ENCODE data around the gene FBL. TPM values are rescaled to one million over a fixed set of nuclear protein-coding genes. Genes with fewer than 3 reads are reported as not detected.

The FBL gene
- total RNA-seq, 1 donor from 2014 or later = 605 TPM

DNA sequence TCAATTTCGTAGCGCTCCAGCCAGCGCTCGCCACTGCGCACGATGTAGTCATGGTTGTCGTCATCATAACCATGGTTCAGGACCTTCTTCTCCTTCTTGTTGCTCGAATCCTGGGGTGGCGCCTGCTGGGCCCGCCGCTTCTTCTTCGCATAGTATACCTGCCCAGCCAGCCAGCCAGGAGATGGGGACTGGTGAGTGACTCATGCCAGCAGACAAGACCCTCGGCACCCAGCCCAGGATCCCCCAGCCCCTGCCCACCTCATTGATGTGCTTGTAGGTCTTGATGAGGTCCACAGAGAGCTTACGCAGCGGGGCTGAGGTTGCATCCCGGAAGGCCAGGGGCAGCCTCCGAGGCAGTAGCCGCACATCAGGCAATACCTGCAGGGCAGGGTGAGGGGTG is 15.8 kb downstream of the FBL start:
- peaks cover 30% of the 10 kb centered on the region for H3K4me1 Mint-ChIP-seq
- no peak overlapping the region for H3K27ac Mint-ChIP-seq
- no peak overlapping the region for H3K4me3 Mint-ChIP-seq
- peaks cover 53% of the 10 kb centered on the region for H3K36me3 Mint-ChIP-seq (ENCODE audit: low read depth)
- peaks cover 2% of the 10 kb centered on the region for H3K27me3 Mint-ChIP-seq
- intact Hi-C loops (cut with micrococcal nuclease) = loop anchor here (5.0 kb wide), 2 partner anchors 383 to 1183 kb away; partner anchors contain the start of genes ACTN4 and SUPT5H
- no peaks in the 10 kb centered on the region for H3K9me3 Mint-ChIP-seq
- DNase-seq = no peak

DNA sequence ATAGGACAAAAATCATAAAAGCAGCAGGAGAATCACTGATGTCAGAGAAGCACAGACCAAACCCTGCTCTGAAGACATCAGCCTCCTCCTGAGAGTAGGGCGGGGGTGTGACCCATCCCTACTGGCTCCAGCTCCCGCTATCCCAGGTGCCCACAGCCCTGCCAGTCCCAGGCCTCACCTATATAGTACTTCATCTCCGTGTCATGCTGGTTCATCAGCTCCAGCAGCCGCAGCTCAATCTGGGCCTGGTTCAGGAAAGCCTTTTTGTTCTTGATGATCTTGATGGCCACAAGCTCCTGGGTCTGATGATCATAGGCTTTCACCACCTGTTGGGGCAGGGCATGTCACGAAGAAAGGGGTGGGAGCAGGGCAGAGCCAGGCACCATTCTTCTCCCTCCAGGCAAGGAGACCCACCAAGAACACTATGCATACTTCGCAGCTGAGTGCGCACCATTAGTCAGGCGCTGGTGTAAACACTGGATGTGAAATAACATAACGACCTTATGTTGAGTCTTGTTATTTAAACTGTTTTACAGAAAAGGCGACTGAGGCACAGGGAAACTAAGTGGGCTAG is 16.4 kb downstream of the FBL start:
- H3K27ac Mint-ChIP-seq = no peak overlapping the region
- DNase-seq = no peak
- peaks cover 50% of the 10 kb centered on the region for H3K36me3 Mint-ChIP-seq (ENCODE audit: low read depth)
- no peaks in the 10 kb centered on the region for H3K9me3 Mint-ChIP-seq
- intact Hi-C loops (cut with micrococcal nuclease) = loop anchor here (5.0 kb wide), 2 partner anchors 382 to 1182 kb away; partner anchors contain the start of genes ACTN4 and SUPT5H
- H3K4me1 Mint-ChIP-seq = peaks cover 31% of the 10 kb centered on the region
- H3K27me3 Mint-ChIP-seq = peaks cover 2% of the 10 kb centered on the region
- H3K4me3 Mint-ChIP-seq = no peak overlapping the region

DNA sequence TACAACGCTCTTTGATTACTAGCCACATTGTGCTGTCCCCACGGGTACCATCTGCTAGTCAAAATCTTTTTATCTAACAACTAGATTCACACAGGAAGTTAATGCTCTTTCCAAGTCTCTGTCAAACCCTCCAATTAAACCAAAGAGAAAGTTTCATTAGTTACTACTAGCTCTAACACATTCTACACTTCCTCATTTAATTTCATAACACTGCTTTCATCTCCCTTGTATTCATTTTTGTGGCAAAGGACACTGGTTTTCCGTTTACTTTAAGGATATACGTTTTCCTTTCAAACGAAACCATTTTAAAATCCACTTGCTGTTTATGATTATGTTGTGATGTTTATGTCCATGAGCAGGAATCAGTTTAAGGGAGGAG is 17.5 kb downstream of the FBL start:
- DNase-seq = no peak
- Mint-ChIP-seq H3K27me3 (no peaks in the 10 kb centered on the region), H3K4me1 (peaks cover 22% of the 10 kb centered on the region), H3K9me3 (no peaks in the 10 kb centered on the region), H3K27ac (no peak overlapping the region), H3K4me3 (no peak overlapping the region), H3K36me3 (ENCODE audit: low read depth) (peaks cover 41% of the 10 kb centered on the region)
- intact Hi-C loops (cut with micrococcal nuclease) = no loop called here

DNA sequence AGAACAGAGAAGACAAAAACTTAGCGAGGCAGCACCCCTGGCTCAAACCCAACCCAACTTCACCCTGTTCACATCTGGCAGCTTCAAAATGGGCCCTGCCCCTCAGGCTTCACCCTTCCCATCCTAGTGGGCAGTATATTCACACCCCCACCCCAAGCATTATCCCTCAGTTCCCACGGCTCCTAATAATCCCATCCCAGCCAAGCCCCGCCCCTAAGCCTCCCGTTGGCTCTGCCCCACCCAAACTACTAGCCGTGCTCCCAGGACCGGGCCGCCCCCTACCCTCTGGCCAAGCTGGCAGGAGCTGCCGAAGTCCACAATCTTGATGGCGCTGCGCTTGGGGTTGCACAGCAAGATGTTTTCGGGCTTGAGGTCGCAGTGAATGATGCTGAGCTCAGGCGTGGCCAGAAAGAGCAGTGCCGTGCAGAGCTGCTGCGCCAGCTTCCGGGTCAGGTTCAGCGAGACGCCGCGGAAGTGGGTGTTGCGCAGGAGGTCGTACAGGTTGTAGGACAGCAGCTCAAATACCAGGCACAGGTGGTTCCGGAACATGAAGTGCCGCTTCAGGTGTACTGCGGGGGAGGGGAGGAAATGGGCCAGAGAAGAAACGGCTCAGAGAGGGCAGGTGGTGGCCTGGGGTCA is 18.0 kb downstream of the FBL start:
- no peak for DNase-seq
- intact Hi-C loops (cut with micrococcal nuclease) = no loop called here
- H3K4me1 Mint-ChIP-seq = peaks cover 22% of the 10 kb centered on the region
- no peaks in the 10 kb centered on the region for H3K9me3 Mint-ChIP-seq
- no peak overlapping the region for H3K27ac Mint-ChIP-seq
- H3K27me3 Mint-ChIP-seq = no peaks in the 10 kb centered on the region
- H3K4me3 Mint-ChIP-seq = no peak overlapping the region
- H3K36me3 Mint-ChIP-seq (ENCODE audit: low read depth) = peaks cover 41% of the 10 kb centered on the region

DNA sequence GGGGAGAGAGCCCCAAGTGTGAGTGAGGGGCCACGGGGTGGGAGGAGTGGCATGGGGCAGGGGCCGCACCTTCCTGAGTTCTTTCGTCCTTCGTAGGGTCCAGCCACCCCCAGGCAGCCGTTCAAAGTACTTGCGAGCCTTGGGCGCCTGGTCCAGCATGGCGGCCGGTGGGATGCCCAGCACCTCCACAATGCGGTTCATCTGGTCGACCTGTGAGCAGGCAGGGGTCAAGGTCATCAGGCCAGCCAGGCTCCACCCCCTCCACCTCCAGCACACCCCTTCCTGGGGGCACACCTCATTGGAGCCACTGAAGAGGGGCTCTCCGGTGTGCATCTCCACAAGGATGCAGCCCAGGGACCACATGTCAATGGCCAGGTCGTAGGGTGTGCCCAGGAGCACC is 19.0 kb downstream of the FBL start:
- no peaks in the 10 kb centered on the region for H3K27me3 Mint-ChIP-seq
- H3K4me3 Mint-ChIP-seq = no peak overlapping the region
- DNase-seq = no peak
- peaks cover 14% of the 10 kb centered on the region for H3K4me1 Mint-ChIP-seq
- no peak overlapping the region for H3K27ac Mint-ChIP-seq
- no peaks in the 10 kb centered on the region for H3K9me3 Mint-ChIP-seq
- peaks cover 36% of the 10 kb centered on the region for H3K36me3 Mint-ChIP-seq (ENCODE audit: low read depth)
- intact Hi-C loops (cut with micrococcal nuclease) = no loop called here

DNA sequence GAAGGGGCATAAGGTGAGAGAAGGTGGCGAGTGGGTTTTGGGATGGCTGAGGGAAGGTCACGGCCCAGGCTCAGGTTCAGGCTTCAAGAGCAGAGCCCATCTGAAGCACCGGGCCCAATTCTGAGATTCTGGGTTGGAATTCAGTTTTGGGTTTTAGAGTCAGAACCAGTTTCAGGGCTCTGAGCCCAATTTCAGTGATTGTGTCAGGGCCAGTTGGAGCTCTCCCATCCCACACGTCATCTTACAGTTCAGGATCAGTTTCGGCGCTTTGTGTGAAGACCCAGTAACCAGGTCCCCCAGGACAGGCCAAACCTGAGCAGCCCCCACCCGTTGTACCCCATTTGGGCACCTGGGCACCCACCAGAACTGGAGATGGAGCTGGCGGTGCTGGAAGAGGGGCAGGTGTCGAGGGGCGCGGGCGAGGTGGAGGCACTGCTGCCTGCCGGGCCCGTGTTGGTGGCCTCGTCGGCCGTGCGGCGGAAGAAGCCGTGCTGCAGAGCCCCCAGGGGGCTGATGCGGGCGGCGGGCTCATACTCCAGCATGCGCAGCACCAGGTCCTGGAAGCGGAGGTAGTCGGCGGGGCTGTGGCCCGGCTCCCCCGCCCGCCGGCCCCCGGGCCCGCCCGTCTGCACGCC is 19.8 kb downstream of the FBL start:
- Mint-ChIP-seq H3K4me3 (no peak overlapping the region), H3K27ac (no peak overlapping the region), H3K36me3 (ENCODE audit: low read depth) (peaks cover 35% of the 10 kb centered on the region), H3K4me1 (peaks cover 10% of the 10 kb centered on the region), H3K9me3 (no peaks in the 10 kb centered on the region), H3K27me3 (no peaks in the 10 kb centered on the region)
- DNase-seq = no peak
- intact Hi-C loops (cut with micrococcal nuclease) = no loop called here

DNA sequence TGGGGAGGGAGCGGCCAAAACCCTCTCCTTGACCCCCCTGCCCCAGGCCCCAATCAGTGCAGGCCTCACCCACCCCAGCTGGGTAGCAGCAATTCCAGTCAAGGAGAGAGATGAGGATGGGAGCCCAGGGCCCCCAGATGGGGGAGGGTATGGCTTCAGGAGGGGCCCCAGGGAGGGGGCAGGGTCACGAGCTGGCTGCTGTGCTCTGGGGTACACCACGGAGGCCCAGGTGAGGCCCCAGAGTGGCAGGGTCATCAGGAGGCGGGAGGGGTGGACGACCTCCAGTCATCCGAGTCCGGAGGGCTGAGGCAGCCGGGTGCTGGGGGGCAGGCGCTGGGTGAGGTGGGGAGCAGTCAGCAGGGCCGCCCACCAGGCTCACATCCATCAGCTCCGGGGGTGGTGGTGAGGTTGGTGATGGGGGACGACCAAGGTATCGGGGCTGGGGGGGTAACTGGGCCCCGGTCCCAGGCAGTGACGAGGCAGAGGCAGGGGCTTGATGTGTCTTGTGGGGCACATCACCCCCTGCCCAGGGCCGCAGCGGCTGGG is 20.6 kb downstream of the FBL start:
- Mint-ChIP-seq H3K4me1 (peaks cover 5% of the 10 kb centered on the region), H3K27me3 (no peaks in the 10 kb centered on the region), H3K27ac (no peak overlapping the region), H3K4me3 (no peak overlapping the region), H3K9me3 (no peaks in the 10 kb centered on the region), H3K36me3 (ENCODE audit: low read depth) (peaks cover 26% of the 10 kb centered on the region)
- intact Hi-C loops (cut with micrococcal nuclease) = loop anchor here (2.0 kb wide), 1 partner anchor 33 kb away; no protein-coding TSS in a partner anchor
- no peak for DNase-seq

DNA sequence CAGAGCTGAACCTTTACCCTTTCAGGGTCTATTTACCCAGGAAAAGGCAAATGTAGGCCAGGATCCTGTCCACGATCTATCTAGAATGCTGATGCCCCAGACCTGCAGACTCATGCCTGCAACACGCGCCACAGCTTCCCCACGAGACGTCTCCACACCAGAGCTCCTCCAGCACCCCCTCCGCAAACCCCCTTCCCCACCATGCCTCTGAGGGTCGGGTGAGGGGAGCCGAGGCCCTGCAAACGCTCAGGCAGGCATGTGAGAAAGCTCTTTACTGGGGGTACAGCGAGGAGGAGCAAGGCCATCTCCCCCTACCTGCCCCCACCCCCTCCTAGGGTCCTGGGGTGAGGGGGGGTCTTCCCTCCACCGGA is 21.1 kb downstream of the FBL start:
- peaks cover 5% of the 10 kb centered on the region for H3K4me1 Mint-ChIP-seq
- H3K36me3 Mint-ChIP-seq (ENCODE audit: low read depth) = peaks cover 23% of the 10 kb centered on the region
- H3K27ac Mint-ChIP-seq = no peak overlapping the region
- H3K9me3 Mint-ChIP-seq = no peaks in the 10 kb centered on the region
- intact Hi-C loops (cut with micrococcal nuclease) = loop anchor here (2.0 kb wide), 1 partner anchor 32 kb away; no protein-coding TSS in a partner anchor
- DNase-seq = no peak
- no peak overlapping the region for H3K4me3 Mint-ChIP-seq
- no peaks in the 10 kb centered on the region for H3K27me3 Mint-ChIP-seq

DNA sequence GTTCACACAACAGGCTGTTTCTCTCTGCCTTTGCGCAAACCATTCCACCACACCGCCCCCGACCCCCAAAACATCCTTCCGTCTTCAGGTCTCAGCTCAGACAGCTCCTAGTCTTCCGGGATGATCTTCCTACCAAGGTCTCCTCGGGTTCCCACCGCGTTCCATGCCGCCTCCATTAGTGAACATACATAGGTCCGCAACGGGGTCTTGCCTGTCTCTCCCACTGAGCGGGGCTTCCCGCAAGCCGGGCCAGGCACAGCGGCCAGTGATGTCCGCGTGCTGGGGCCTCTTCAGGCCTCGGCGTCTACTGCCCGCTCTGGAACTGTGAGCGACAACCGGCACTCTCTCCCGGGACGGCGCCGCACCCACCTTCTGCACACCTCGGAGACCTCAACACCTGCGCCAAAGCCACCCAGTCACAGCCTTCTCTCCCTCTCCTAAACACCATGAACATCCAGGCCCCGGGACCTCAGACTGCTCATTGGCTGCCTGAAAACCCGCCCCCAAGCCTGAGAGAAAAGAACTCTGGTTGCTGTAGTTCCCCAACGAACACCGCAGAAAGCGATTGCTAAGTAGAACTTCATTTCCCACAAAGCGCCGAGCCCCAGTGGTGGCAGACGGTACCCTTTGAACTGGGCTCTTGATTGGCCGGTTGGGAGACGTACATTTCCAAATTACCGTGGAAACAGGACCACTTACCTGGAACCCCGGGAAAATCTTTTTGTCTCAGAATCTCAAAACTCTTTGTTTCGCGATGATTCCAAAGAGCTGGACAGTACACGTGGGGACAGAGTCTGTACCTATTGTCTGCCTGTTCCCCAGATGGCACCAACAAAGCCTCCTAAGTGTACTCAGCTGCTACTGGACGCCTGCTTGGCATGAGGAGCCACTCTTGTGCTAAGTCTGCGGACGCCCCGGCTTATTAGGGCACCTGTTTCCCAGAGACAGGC is 21.8 kb downstream of the FBL start:
- H3K4me3 Mint-ChIP-seq = no peak overlapping the region

DNA sequence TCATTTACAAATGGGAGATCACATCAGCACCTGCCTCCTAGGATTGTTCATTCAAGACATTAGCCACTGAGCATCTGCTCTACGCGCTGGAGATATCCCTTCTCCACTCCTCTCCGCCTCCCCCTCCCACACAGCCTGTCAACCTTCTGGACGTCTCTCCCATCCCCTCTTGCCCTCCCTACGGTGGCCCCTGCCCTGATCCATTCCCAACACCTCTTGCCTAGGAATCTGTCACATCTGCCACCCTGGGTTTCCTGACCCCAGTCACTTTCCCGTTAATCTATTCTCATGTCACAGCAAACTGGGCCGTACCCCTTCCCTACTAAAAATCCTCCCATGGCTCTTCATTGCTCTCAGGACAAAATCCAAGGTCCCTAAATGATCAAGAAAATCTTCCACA is 22.5 kb downstream of the FBL start:
- no peak for DNase-seq
- Mint-ChIP-seq H3K27ac (no peak overlapping the region), H3K27me3 (no peaks in the 10 kb centered on the region), H3K4me3 (no peak overlapping the region), H3K9me3 (no peaks in the 10 kb centered on the region), H3K36me3 (ENCODE audit: low read depth) (peaks cover 19% of the 10 kb centered on the region), H3K4me1 (peaks cover 5% of the 10 kb centered on the region)
- intact Hi-C loops (cut with micrococcal nuclease) = loop anchor here (1.0 to 2.0 kb wide), 4 partner anchors 11 to 148 kb away; partner anchors contain the start of genes DYRK1B, FBL and PSMC4

More for the DNA sequence above, 21.8 kb downstream of the FBL start:
- no peak overlapping the region for H3K27ac Mint-ChIP-seq
- H3K27me3 Mint-ChIP-seq = no peaks in the 10 kb centered on the region
- H3K9me3 Mint-ChIP-seq = no peaks in the 10 kb centered on the region
- peaks cover 21% of the 10 kb centered on the region for H3K36me3 Mint-ChIP-seq (ENCODE audit: low read depth)
- peak; percentile 96 for DNase-seq
- peaks cover 5% of the 10 kb centered on the region for H3K4me1 Mint-ChIP-seq
- intact Hi-C loops (cut with micrococcal nuclease) = loop anchor here (1.0 to 2.0 kb wide), 4 partner anchors 10 to 147 kb away; partner anchors contain the start of genes DYRK1B, FBL and PSMC4

DNA sequence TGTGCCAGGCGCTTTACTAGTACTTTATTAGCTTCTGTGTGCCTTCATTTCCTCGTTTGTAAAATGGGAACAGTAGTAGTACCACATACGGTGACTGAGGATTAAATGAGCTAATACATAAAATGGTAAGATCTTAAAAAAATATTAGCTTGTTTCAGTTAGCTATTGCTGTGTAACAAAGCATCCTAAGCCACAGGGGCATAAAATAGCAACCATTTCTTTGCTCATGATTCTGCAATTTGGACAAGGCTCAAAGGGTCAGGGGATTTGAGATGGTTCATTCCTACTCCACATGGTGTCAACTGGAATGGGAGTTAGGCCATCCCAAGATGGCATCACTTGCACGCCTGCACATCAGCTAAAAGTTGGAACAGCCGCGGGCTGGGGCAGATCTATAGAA is 25.5 kb downstream of the FBL start:
- H3K4me3 Mint-ChIP-seq = no peak overlapping the region
- H3K27me3 Mint-ChIP-seq = no peaks in the 10 kb centered on the region
- no peaks in the 10 kb centered on the region for H3K9me3 Mint-ChIP-seq
- H3K4me1 Mint-ChIP-seq = peaks cover 10% of the 10 kb centered on the region
- H3K27ac Mint-ChIP-seq = no peak overlapping the region
- peaks cover 7% of the 10 kb centered on the region for H3K36me3 Mint-ChIP-seq (ENCODE audit: low read depth)
- DNase-seq = no peak
- intact Hi-C loops (cut with micrococcal nuclease) = no loop called here

DNA sequence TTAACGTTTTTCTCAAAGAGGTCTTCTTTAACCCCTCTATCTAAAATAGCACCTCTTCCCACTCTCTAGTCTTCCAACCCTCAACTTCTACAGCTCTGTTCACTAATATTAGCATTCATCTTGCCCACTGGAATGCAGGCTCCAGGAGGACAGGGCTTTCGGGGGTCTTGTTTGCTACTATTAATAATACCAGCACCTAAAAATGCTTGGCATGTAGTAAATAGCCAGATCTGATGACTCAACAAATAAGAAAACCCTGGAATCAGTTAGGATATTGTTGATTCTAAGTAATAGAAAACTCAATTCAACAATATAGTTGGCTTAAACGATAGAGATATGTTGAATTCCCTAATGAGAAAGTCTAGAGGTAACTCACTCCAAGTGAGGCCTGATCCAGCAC is 26.4 kb downstream of the FBL start:
- H3K4me1 Mint-ChIP-seq = peaks cover 8% of the 10 kb centered on the region
- no peak overlapping the region for H3K27ac Mint-ChIP-seq
- no peaks in the 10 kb centered on the region for H3K27me3 Mint-ChIP-seq
- no peaks in the 10 kb centered on the region for H3K9me3 Mint-ChIP-seq
- intact Hi-C loops (cut with micrococcal nuclease) = no loop called here
- no peak for DNase-seq
- H3K4me3 Mint-ChIP-seq = no peak overlapping the region
- peaks cover 7% of the 10 kb centered on the region for H3K36me3 Mint-ChIP-seq (ENCODE audit: low read depth)

DNA sequence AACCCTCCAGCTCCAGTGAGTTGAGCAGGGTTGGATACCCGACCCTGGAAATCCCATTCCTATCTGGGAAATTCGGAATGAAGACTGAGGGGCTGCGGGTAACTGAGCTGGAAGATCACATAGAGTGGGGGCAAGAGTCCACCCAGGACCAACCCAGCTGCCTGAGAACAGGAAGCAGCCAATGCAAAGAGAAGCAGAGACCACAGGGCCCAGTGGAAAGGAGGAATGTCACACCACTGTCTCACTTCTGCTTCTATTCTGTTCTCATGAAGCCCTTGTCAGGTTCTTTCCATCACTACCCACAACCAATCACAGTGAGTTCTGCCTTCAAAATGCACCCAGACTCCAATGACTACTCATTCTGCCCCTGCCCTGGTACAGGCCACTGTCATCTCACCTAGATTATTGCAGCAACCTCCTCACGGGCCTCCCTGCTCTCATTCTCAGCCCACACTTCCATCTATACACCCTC is 27.5 kb downstream of the FBL start:
- H3K27me3 Mint-ChIP-seq = no peaks in the 10 kb centered on the region
- peaks cover 7% of the 10 kb centered on the region for H3K36me3 Mint-ChIP-seq (ENCODE audit: low read depth)
- no peaks in the 10 kb centered on the region for H3K9me3 Mint-ChIP-seq
- no peak overlapping the region for H3K27ac Mint-ChIP-seq
- no peak overlapping the region for H3K4me3 Mint-ChIP-seq
- DNase-seq = no peak
- peaks cover 8% of the 10 kb centered on the region for H3K4me1 Mint-ChIP-seq
- intact Hi-C loops (cut with micrococcal nuclease) = no loop called here

Measured in activated CD4-positive, alpha-beta T cell treated with anti-CD3 and anti-CD28 coated beads, Interleukin-2, amount 10 ng/mL, durations not matched to agents 24 days and 14 days (primary cell).